Right lobe of liver (tissue), 6 donors: Measurements from ENCODE around the gene DNMBP. TPM values are rescaled to one million over a fixed set of nuclear protein-coding genes. Genes with fewer than 3 reads are reported as not detected.
A peak's percentile ranks its signal among the peaks of the same experiment; 100 is the strongest.

Source experiments
- ATAC-seq, 4 donors: fragments of 200-7000 bp; cut with Tn5 transposase; one replicate each; pipeline ENCODE4 v1.9.1; 2020; ENCODE audit warnings: mild to moderate bottlenecking in 4 of 4, moderate library complexity in 4 of 4
- DNase-seq, 3 donors: peaks; one replicate each; pipeline ENCODE4 v3.0.0-alpha.2; 2020
- H3K27ac ChIP-seq, 3 donors: fragments of 200-600 bp; one replicate each; pipeline ENCODE4 v1.8.0; 2022
- H3K27me3 ChIP-seq, 2 donors: fragments of 200-600 bp; one replicate each; pipeline ENCODE4 v1.8.0; 2022
- H3K36me3 ChIP-seq, 4 donors: fragments of 200-600 bp; sonication (generic) in 1 of 4; one replicate each; pipeline versions ENCODE4 v1.5.1 to v1.8.0; 2017 to 2022; ENCODE audit warnings: control low read depth in 1 of 4
- H3K4me1 ChIP-seq, 4 donors: fragments of 200-600 bp; sonication (generic) in 1 of 4; one replicate each; pipeline versions ENCODE4 v1.5.1 to v1.8.0; 2017 to 2022; ENCODE audit warnings: control low read depth in 1 of 4
- H3K4me3 ChIP-seq, 3 donors: fragments of 200-600 bp; one replicate each; pipeline ENCODE4 v1.8.0; 2022
- H3K9me3 ChIP-seq, 4 donors: fragments of 200-600 bp; sonication (generic) in 1 of 4; one replicate each; pipeline versions ENCODE4 v1.5.1 to v1.8.0; 2017 to 2022; ENCODE audit warnings: control low read depth in 1 of 4
- POLR2A ChIP-seq: fragments of 450-650 bp; IDR thresholded peaks from one replicate; pipeline ENCODE4 v1.6.1; 2017; ENCODE audit warnings: antibody characterized with exemption, mild to moderate bottlenecking
- WGBS: methylation state at CpG from one replicate; pipeline ENCODE4 v1.1.6; 2018; ENCODE audit warnings: low coverage, low lambda C conversion rate; ENCODE audit not compliant: insufficient coverage; ENCODE audit errors: missing lambda C conversion rate; 5-methylcytosine and 5-hydroxymethylcytosine counted together
- intact Hi-C, 2 donors: fragments of 100-400 bp; cut with DNase I; formaldehyde crosslinking; loops; one replicate each; pipeline versions ENCODE4 v1.11.2 to v1.14.1; 2022
- total RNA-seq, 6 experiments: library from RNA; depleted of rRNA in 2 of 6; stranded (reverse); fragments of >200 nt in 2 of 6; fragmentation: NEBNext Ultra II Directional in 3 of 6; extraction: Animal tissue kit (Norgen Biotek cat#: 25700) in 3 of 6; gene quantifications; one replicate each; pipeline versions ENCODE4 v1.1.0 to v1.2.4, GENCODE V29; 2016 to 2023
- TF ChIP-seq, protein P1 (sequence below), 4 donors: fragments of 200-600 bp in 3 of 4; fragments of 450-650 bp in 1 of 4; IDR thresholded peaks; one replicate each; pipeline versions ENCODE4 v1.5.1 to v1.8.0; 2016 to 2022; ENCODE audit warnings: antibody characterized with exemption in 4 of 4, mild to moderate bottlenecking in 2 of 4
- donor health status: DM: no; HTN: yes; CAD: no.
- donor health status: DM: no; HTN: no; CAD: no.
- donor health status: DM: no; HTN: no; CAD: no.
- donor health status: DM: no; HTN: yes; CAD: no.
- donor health status: DM: no; HTN: yes; CAD: no.

The DNMBP gene
- total RNA-seq, 6 experiments from 2014 or later = 7.9 to 12.7 (median 9.9) TPM

- DNase-seq (no peak), ATAC-seq (no peak)
- Histone ChIP-seq H3K27me3 (no peaks in the 10 kb centered on the region), H3K4me3 (no peak overlapping the region), H3K36me3 (peaks cover 0 to 62% (median 40%) of the 10 kb centered on the region in 4 donors), H3K27ac (no peak overlapping the region), H3K9me3 (no peaks in the 10 kb centered on the region), H3K4me1 (peaks cover 0 to 1% (median 0%) of the 10 kb centered on the region in 4 donors)
- TF ChIP-seq POLR2A = no peak
- TF ChIP-seq, protein P1, sequence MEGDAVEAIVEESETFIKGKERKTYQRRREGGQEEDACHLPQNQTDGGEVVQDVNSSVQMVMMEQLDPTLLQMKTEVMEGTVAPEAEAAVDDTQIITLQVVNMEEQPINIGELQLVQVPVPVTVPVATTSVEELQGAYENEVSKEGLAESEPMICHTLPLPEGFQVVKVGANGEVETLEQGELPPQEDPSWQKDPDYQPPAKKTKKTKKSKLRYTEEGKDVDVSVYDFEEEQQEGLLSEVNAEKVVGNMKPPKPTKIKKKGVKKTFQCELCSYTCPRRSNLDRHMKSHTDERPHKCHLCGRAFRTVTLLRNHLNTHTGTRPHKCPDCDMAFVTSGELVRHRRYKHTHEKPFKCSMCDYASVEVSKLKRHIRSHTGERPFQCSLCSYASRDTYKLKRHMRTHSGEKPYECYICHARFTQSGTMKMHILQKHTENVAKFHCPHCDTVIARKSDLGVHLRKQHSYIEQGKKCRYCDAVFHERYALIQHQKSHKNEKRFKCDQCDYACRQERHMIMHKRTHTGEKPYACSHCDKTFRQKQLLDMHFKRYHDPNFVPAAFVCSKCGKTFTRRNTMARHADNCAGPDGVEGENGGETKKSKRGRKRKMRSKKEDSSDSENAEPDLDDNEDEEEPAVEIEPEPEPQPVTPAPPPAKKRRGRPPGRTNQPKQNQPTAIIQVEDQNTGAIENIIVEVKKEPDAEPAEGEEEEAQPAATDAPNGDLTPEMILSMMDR (IDR thresholded peaks at IDR 0.05) = no peak
- intact Hi-C loops = no loop called here
- 88% methylated on average over 2 of the region's 2 CpGs for WGBS
Measured at GRCh38 chr10:99836711-99837110, 173.0 kb downstream of the DNMBP start.

DNA sequence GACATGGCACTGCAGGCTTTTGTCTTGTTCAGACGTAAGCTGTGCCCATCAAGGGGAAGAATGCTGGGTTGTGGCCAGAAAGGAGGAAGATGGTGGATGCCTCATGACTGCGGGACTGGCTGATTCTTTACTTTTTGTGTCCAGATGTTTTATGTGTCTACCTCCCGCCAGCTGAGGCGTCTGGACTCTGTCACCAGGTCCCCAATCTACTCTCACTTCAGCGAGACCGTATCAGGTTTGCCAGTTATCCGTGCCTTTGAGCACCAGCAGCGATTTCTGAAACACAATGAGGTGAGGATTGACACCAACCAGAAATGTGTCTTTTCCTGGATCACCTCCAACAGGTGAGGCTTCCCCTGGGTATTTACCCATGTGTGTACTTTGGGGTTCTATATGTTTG lies 173.8 kb downstream of the DNMBP start:
- no peaks in the 10 kb centered on the region for H3K27me3 ChIP-seq
- H3K27ac ChIP-seq = no peak overlapping the region
- no peak for TF ChIP-seq POLR2A
- TF ChIP-seq, protein P1 (IDR thresholded peaks at IDR 0.05) = no peak
- no peaks in the 10 kb centered on the region for H3K4me1 ChIP-seq
- H3K36me3 ChIP-seq = peaks cover 0 to 62% (median 40%) of the 10 kb centered on the region in 4 donors
- no peaks in the 10 kb centered on the region for H3K9me3 ChIP-seq
- DNase-seq (no peak), ATAC-seq (no peak)
- no peak overlapping the region for H3K4me3 ChIP-seq
- 70% methylated on average over 8 of the region's 8 CpGs for WGBS
- intact Hi-C loops = no loop called here

- peak in 1 of 4 donors; percentile 46 for ATAC-seq
- 89% methylated on average over 4 of the region's 4 CpGs for WGBS
Measured at GRCh38 chr10:99834410-99834809, 175.3 kb downstream of the DNMBP start.

DNA sequence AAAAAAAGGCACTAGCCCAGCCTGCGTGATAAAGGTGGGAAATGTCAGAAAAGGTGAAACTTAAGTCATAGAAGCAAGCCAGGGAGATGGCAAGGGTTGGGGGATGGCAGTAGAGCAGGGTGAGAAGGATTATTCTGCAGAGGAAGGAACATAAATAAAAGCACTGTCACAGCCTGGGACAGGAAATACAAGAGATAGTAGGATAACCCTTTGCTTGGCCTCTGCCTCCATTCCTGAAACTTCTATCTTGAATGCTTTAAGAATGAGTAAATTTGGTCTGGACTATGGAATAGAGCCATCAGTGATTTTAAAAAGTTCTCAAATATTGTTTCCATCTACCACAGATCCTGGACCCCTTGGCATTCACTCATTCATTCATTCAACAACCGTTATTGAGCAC lies 177.3 kb downstream of the DNMBP start:
- 62% methylated on average over 2 of the region's 2 CpGs for WGBS
- Histone ChIP-seq H3K27me3 (no peaks in the 10 kb centered on the region), H3K27ac (no peak overlapping the region), H3K9me3 (no peaks in the 10 kb centered on the region), H3K4me1 (no peaks in the 10 kb centered on the region), H3K4me3 (no peak overlapping the region), H3K36me3 (peaks cover 0 to 95% (median 53%) of the 10 kb centered on the region in 4 donors)
- DNase-seq (no peak), ATAC-seq (peak in 2 of 4 donors; percentile 13 to 61)
- TF ChIP-seq, protein P1 (IDR thresholded peaks at IDR 0.05) = no peak
- no peak for TF ChIP-seq POLR2A
- intact Hi-C loops = no loop called here

More at GRCh38 chr10:99834410-99834809, 175.3 kb downstream of the DNMBP start:
- Histone ChIP-seq H3K9me3 (no peaks in the 10 kb centered on the region), H3K27me3 (no peaks in the 10 kb centered on the region), H3K4me3 (no peak overlapping the region), H3K36me3 (peaks cover 0 to 75% (median 50%) of the 10 kb centered on the region in 4 donors), H3K27ac (no peak overlapping the region), H3K4me1 (no peaks in the 10 kb centered on the region)
- TF ChIP-seq, protein P1 (IDR thresholded peaks at IDR 0.05) = no peak
- TF ChIP-seq POLR2A = no peak
- intact Hi-C loops = no loop called here
- DNase-seq = no peak

GRCh38 chr10:99828464-99828863 lies 181.3 kb downstream of the DNMBP start:
- H3K4me1 ChIP-seq = no peaks in the 10 kb centered on the region
- H3K36me3 ChIP-seq = peaks cover 0 to 63% (median 30%) of the 10 kb centered on the region in 4 donors
- intact Hi-C loops = no loop called here
- TF ChIP-seq, protein P1 (IDR thresholded peaks at IDR 0.05) = no peak
- no peak for TF ChIP-seq POLR2A
- H3K4me3 ChIP-seq = no peak overlapping the region
- DNase-seq (no peak), ATAC-seq (peak in 1 of 4 donors; percentile 13)
- H3K9me3 ChIP-seq = no peaks in the 10 kb centered on the region
- H3K27me3 ChIP-seq = no peaks in the 10 kb centered on the region
- H3K27ac ChIP-seq = no peak overlapping the region
- WGBS = 77% methylated on average over 2 of the region's 2 CpGs
